ENCODE results near the gene BNC2. TPM values are rescaled to one million over a fixed set of nuclear protein-coding genes. Genes with fewer than 3 reads are reported as not detected.

Gene BNC2
- total RNA-seq, 1 experiment from 2014 or later, result 43.6 TPM

DNA sequence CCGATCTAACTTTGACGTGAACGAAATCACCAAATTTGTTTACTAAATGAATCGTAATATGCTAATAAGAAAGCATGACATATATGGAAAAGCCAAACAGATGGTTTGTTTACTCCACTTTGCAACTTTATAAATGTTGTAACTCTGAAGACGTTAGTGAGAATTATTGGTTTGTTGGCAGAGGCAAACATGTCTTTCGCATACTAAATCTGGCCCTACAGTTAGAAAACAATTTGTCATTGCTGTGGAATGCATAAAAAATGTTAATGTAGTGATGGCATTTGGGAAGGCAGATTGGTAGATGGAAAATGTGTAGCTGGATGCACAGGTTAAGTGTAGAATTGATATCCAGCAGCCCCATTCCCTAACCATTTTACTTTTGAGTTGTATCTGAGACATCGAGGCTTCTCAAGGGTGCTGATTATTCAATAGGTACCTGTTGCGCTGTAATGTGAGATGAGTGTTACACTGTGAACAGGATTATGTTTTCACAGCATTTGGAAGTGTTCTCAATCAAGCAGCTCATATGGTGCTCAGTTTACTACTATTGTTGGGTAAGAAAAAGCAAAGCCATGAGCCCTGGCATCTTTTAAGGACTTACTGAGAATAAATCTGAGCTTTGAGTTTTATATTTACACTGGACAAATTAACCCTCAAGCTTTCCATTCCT is 444.8 kb downstream of the BNC2 start:
- Histone ChIP-seq H3K18ac (ENCODE audit: insufficient read length, low read depth, low read length) (no peak overlapping the region), H2AK5ac (ENCODE audit: insufficient read length, low read length) (no peak overlapping the region), H3K23ac (ENCODE audit: insufficient read length, low read depth, low read length) (no peak overlapping the region), H3K56ac (ENCODE audit: insufficient read length, low read depth, low read length) (no peak overlapping the region), H3K27me3 (ENCODE audit: insufficient read depth, low read length) (no peaks in the 10 kb centered on the region), H2BK15ac (ENCODE audit: low read depth, low read length) (no peak overlapping the region), H4K20me1 (ENCODE audit: control insufficient read depth, insufficient read depth, insufficient read length) (no peaks in the 10 kb centered on the region), H3K4ac (ENCODE audit: low read depth, low read length) (no peak overlapping the region), H3K23me2 (ENCODE audit: insufficient read length, low read depth, low read length, poor library complexity, severe bottlenecking) (no peaks in the 10 kb centered on the region), H2BK12ac (ENCODE audit: insufficient read length, low read depth, low read length) (no peak overlapping the region), H4K5ac (ENCODE audit: insufficient read length, low read depth, low read length) (no peak overlapping the region), H2AFZ (ENCODE audit: low read length) (no peak overlapping the region), H4K8ac (replicated peaks; ENCODE audit: insufficient read length, low read depth, low read length) (no peak overlapping the region), H3K14ac (ENCODE audit: insufficient read depth, low read length) (no peak overlapping the region), H3K4me2 (ENCODE audit: insufficient read depth, insufficient read length, low read length) (no peak overlapping the region), H2BK5ac (ENCODE audit: insufficient read length, low read length) (no peak overlapping the region), H2BK120ac (ENCODE audit: low read depth, low read length, poor library complexity, severe bottlenecking) (no peak overlapping the region), H4K91ac (ENCODE audit: insufficient read length, low read depth, low read length) (no peak overlapping the region), H3K79me1 (ENCODE audit: insufficient read depth, low read depth, low read length, poor library complexity, severe bottlenecking) (no peaks in the 10 kb centered on the region), H3K9ac (ENCODE audit: extremely low read depth, insufficient read length, low read length) (no peak overlapping the region), H3K9me3 (ENCODE audit: control insufficient read depth, low read depth, low read length) (no peaks in the 10 kb centered on the region), H2BK20ac (ENCODE audit: low read depth, low read length, poor library complexity, severe bottlenecking) (no peak overlapping the region), H3K27ac (ENCODE audit: insufficient read length, low read depth, low read length) (no peak overlapping the region), H3T11ph (ENCODE audit: low read length) (no peak overlapping the region), H3K79me2 (ENCODE audit: insufficient read depth, low read length) (no peaks in the 10 kb centered on the region), H3K4me1 (ENCODE audit: insufficient read depth, low read length) (peaks cover 9% of the 10 kb centered on the region; the same call in 1 of the 2 replicates)
- no peak for DNase-seq
- H3K36me3 Mint-ChIP-seq (ENCODE audit: insufficient read depth in 1 of 3, low read depth in 3 of 3), result no peaks in the 10 kb centered on the region
- no CpG with 5 or more reads among the region's 8 CpGs for WGBS (ENCODE audit: extremely low coverage, insufficient read length, low lambda C conversion rate)
- no peaks in the 10 kb centered on the region for H3K9me3 Mint-ChIP-seq
- H3K27me3 Mint-ChIP-seq (ENCODE audit: low read depth), result no peaks in the 10 kb centered on the region
- no peak overlapping the region for H3K27ac Mint-ChIP-seq
- no peak overlapping the region for H3K4me3 Mint-ChIP-seq
- TF ChIP-seq, protein P1, sequence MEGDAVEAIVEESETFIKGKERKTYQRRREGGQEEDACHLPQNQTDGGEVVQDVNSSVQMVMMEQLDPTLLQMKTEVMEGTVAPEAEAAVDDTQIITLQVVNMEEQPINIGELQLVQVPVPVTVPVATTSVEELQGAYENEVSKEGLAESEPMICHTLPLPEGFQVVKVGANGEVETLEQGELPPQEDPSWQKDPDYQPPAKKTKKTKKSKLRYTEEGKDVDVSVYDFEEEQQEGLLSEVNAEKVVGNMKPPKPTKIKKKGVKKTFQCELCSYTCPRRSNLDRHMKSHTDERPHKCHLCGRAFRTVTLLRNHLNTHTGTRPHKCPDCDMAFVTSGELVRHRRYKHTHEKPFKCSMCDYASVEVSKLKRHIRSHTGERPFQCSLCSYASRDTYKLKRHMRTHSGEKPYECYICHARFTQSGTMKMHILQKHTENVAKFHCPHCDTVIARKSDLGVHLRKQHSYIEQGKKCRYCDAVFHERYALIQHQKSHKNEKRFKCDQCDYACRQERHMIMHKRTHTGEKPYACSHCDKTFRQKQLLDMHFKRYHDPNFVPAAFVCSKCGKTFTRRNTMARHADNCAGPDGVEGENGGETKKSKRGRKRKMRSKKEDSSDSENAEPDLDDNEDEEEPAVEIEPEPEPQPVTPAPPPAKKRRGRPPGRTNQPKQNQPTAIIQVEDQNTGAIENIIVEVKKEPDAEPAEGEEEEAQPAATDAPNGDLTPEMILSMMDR (conservative IDR thresholded peaks at IDR 0.05), result no peak
- peaks cover 34 to 40% of the 10 kb centered on the region in 2 experiments for H3K4me1 Mint-ChIP-seq

All from H9 (cell line).